ENCODE data around the gene ZNF189. TPM values are rescaled to one million over a fixed set of nuclear protein-coding genes. Genes with fewer than 3 reads are reported as not detected.
A peak's percentile ranks its signal among the peaks of the same experiment; 100 is the strongest.

ZNF189 gene
- total and polyA plus RNA-seq, 7 experiments from 2014 or later: 3.1 to 25.0 (median 9.0) TPM

- Histone ChIP-seq H3K27ac (ENCODE audit: low read depth, low read length) (no peak overlapping the region), H3K9me3 (ENCODE audit: control insufficient read depth in 2 of 3, low read length in 3 of 3) (no peaks in the 10 kb centered on the region), H3K4me1 (ENCODE audit: control insufficient read depth in 2 of 2, insufficient read depth in 2 of 2, low read length in 2 of 2) (peaks cover 0 to 6% of the 10 kb centered on the region in 2 donors), H3K36me3 (ENCODE audit: control insufficient read depth in 2 of 3, insufficient read depth in 3 of 3, low read length in 3 of 3) (no peaks in the 10 kb centered on the region), H3K4me3 (ENCODE audit: low read length) (no peak overlapping the region), H3K27me3 (ENCODE audit: control insufficient read depth in 2 of 2, insufficient read depth in 2 of 2, low read length in 2 of 2) (peaks cover 0 to 6% of the 10 kb centered on the region in 2 donors)
- ATAC-seq: no peak
- H3K27me3 Mint-ChIP-seq: peaks cover 49 to 65% (median 56%) of the 10 kb centered on the region in 5 donors
- intact Hi-C loops (cut with micrococcal nuclease): loop anchor here in 1 of 2 donors (10.0 kb wide), 1 partner anchor 56 kb away; the partner anchor contains the start of genes MRPL50 and ZNF189
- no peak overlapping the region for H3K4me3 Mint-ChIP-seq
- peaks cover 0 to 26% (median 9%) of the 10 kb centered on the region in 11 donors for H3K9me3 Mint-ChIP-seq
- no peak overlapping the region for H3K27ac Mint-ChIP-seq
- DNase-seq: no peak
- ChIA-PET POLR2A (no interaction called here), CTCF (no interaction called here)
- no peaks in the 10 kb centered on the region for H3K36me3 Mint-ChIP-seq
- H3K4me1 Mint-ChIP-seq: peaks cover 5 to 11% (median 7%) of the 10 kb centered on the region in 7 donors
These were observed 52.3 kb downstream of the ZNF189 start for GRCh38 chr9:101450931-101451330.

DNA sequence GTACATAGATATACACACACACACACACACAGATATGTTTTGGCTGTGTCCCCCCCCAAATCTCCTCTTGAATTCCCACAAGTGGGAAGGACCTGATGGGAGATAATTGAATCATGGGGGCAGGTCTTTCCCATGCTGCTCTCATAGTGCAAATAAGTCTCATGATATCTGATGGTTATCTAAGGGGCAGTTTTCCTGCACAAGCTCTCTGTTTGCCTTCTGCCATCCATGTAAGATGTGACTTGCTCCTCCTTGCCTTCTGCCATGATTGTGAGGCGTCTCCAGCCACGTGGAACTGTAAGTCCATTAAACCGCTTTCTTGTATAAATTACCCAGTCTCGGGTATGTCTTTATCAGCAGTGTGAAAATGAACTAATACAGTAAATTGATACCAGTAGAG lies 52.8 kb downstream of the ZNF189 start:
- CTCF ChIA-PET: no interaction called here
- H3K9me3 ChIP-seq (ENCODE audit: control insufficient read depth in 2 of 3, low read length in 3 of 3): no peaks in the 10 kb centered on the region
- Mint-ChIP-seq H3K4me1 (peaks cover 5 to 11% (median 7%) of the 10 kb centered on the region in 7 donors), H3K27ac (no peak overlapping the region), H3K4me3 (no peak overlapping the region), H3K9me3 (peaks cover 0 to 26% (median 9%) of the 10 kb centered on the region in 11 donors), H3K36me3 (no peaks in the 10 kb centered on the region), H3K27me3 (peaks cover 45 to 61% (median 52%) of the 10 kb centered on the region in 5 donors)
- POLR2A ChIA-PET: no interaction called here
- DNase-seq: no peak
- no peaks in the 10 kb centered on the region for H3K36me3 ChIP-seq (ENCODE audit: control insufficient read depth in 2 of 3, insufficient read depth in 3 of 3, low read length in 3 of 3)
- peaks cover 0 to 3% of the 10 kb centered on the region in 2 donors for H3K27me3 ChIP-seq (ENCODE audit: control insufficient read depth in 2 of 2, insufficient read depth in 2 of 2, low read length in 2 of 2)
- H3K4me3 ChIP-seq (ENCODE audit: low read length): no peak overlapping the region
- ATAC-seq: no peak
- intact Hi-C loops (cut with micrococcal nuclease): loop anchor here in 1 of 2 donors (10.0 kb wide), 1 partner anchor 57 kb away; the partner anchor contains the start of genes MRPL50 and ZNF189
- H3K4me1 ChIP-seq (ENCODE audit: control insufficient read depth in 2 of 2, insufficient read depth in 2 of 2, low read length in 2 of 2): peaks cover 0 to 6% of the 10 kb centered on the region in 2 donors
- no peak overlapping the region for H3K27ac ChIP-seq (ENCODE audit: low read depth, low read length)

- no peaks in the 10 kb centered on the region for H3K36me3 ChIP-seq (ENCODE audit: control insufficient read depth in 2 of 3, insufficient read depth in 3 of 3, low read length in 3 of 3)
- intact Hi-C loops (cut with micrococcal nuclease): loop anchor here in 1 of 2 donors (10.0 kb wide), 1 partner anchor 59 kb away; the partner anchor contains the start of genes MRPL50 and ZNF189
- H3K27me3 Mint-ChIP-seq: peaks cover 31 to 51% (median 37%) of the 10 kb centered on the region in 5 donors
- CTCF ChIA-PET: no interaction called here
- no peaks in the 10 kb centered on the region for H3K9me3 ChIP-seq (ENCODE audit: control insufficient read depth in 2 of 3, low read length in 3 of 3)
- H3K4me3 Mint-ChIP-seq: no peak overlapping the region
- H3K27ac Mint-ChIP-seq: no peak overlapping the region
- no peaks in the 10 kb centered on the region for H3K27me3 ChIP-seq (ENCODE audit: control insufficient read depth in 2 of 2, insufficient read depth in 2 of 2, low read length in 2 of 2)
- no peak overlapping the region for H3K4me3 ChIP-seq (ENCODE audit: low read length)
- H3K27ac ChIP-seq (ENCODE audit: low read depth, low read length): no peak overlapping the region
- H3K4me1 ChIP-seq (ENCODE audit: control insufficient read depth in 2 of 2, insufficient read depth in 2 of 2, low read length in 2 of 2): peaks cover 0 to 6% of the 10 kb centered on the region in 2 donors
- POLR2A ChIA-PET: interaction anchor here (0.7 kb wide), 1 partner anchor 28 kb away, joined by 3 read pairs; no protein-coding TSS in a partner anchor
- H3K9me3 Mint-ChIP-seq: peaks cover 0 to 26% (median 9%) of the 10 kb centered on the region in 11 donors
- H3K36me3 Mint-ChIP-seq: no peaks in the 10 kb centered on the region
- H3K4me1 Mint-ChIP-seq: peaks cover 0 to 5% (median 2%) of the 10 kb centered on the region in 7 donors
- ATAC-seq (no peak), DNase-seq (no peak)
These were observed 55.3 kb downstream of the ZNF189 start for GRCh38 chr9:101453776-101454570.

DNA sequence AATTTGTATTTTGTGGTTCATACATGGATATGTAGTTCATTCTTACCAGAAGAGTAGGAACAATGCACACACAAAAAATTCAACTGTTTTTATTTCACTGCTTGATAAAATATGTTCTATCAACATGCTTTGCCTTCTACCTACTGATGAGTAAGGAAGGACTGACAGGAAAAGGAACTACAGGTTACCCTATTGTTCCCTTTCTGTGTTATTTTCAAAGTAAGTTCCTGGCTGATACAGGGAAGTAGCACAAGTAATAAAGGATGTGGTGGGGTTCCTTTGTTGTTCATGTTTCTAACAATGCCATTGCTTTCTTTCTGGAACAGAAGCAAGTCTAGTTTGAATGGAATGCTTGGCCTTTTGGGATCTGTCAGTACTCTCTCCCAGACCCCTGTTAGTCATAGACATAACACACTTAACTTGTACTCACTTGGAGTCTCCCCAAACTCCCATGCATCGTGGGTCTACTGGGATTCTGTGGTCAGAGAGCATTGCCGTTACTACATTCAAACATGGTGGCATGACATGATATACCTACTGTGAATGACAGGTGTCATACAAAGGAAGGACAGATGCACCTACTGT lies 57.1 kb downstream of the ZNF189 start:
- Mint-ChIP-seq H3K36me3 (no peaks in the 10 kb centered on the region), H3K27me3 (peaks cover 18 to 39% (median 32%) of the 10 kb centered on the region in 5 donors), H3K4me3 (no peak overlapping the region), H3K9me3 (peaks cover 0 to 26% (median 9%) of the 10 kb centered on the region in 11 donors), H3K27ac (no peak overlapping the region), H3K4me1 (peaks cover 0 to 2% (median 0%) of the 10 kb centered on the region in 7 donors)
- no peak for DNase-seq
- Histone ChIP-seq H3K27ac (ENCODE audit: low read depth, low read length) (no peak overlapping the region), H3K27me3 (ENCODE audit: control insufficient read depth in 2 of 2, insufficient read depth in 2 of 2, low read length in 2 of 2) (no peaks in the 10 kb centered on the region), H3K4me1 (ENCODE audit: control insufficient read depth in 2 of 2, insufficient read depth in 2 of 2, low read length in 2 of 2) (no peaks in the 10 kb centered on the region), H3K9me3 (ENCODE audit: control insufficient read depth in 2 of 3, low read length in 3 of 3) (no peaks in the 10 kb centered on the region), H3K4me3 (ENCODE audit: low read length) (no peak overlapping the region), H3K36me3 (ENCODE audit: control insufficient read depth in 2 of 3, insufficient read depth in 3 of 3, low read length in 3 of 3) (no peaks in the 10 kb centered on the region)
- ChIA-PET CTCF (no interaction called here), POLR2A (no interaction called here)
- no peak for ATAC-seq
- intact Hi-C loops (cut with micrococcal nuclease): loop anchor here in 1 of 2 donors (10.0 kb wide), 1 partner anchor 61 kb away; the partner anchor contains the start of genes MRPL50 and ZNF189

GRCh38 chr9:101457003-101457402 lies 58.4 kb downstream of the ZNF189 start:
- no peak overlapping the region for H3K27ac ChIP-seq (ENCODE audit: low read depth, low read length)
- CTCF ChIA-PET: no interaction called here

GRCh38 chr9:101458963-101459631 lies 60.4 kb downstream of the ZNF189 start:
- ATAC-seq (peak; percentile 84), DNase-seq (peak in 7 of 9 donors; percentile 9 to 49 (median 27))
- Histone ChIP-seq H3K27ac (ENCODE audit: low read depth, low read length) (no peak overlapping the region), H3K36me3 (ENCODE audit: control insufficient read depth in 2 of 3, insufficient read depth in 3 of 3, low read length in 3 of 3) (no peaks in the 10 kb centered on the region), H3K4me3 (ENCODE audit: low read length) (no peak overlapping the region), H3K9me3 (ENCODE audit: control insufficient read depth in 2 of 3, low read length in 3 of 3) (no peaks in the 10 kb centered on the region), H3K27me3 (ENCODE audit: control insufficient read depth in 2 of 2, insufficient read depth in 2 of 2, low read length in 2 of 2) (no peaks in the 10 kb centered on the region), H3K4me1 (ENCODE audit: control insufficient read depth in 2 of 2, insufficient read depth in 2 of 2, low read length in 2 of 2) (no peaks in the 10 kb centered on the region)
- H3K9me3 Mint-ChIP-seq: no peaks in the 10 kb centered on the region
- H3K27me3 Mint-ChIP-seq: peaks cover 8 to 26% (median 17%) of the 10 kb centered on the region in 5 donors
- intact Hi-C loops (cut with micrococcal nuclease): loop anchor here (1.0 to 10.0 kb wide), 4 partner anchors 64 to 269 kb away; partner anchors contain the start of genes MRPL50 (in 1 of the 2) and ZNF189 (in 1 of the 2)
- H3K27ac Mint-ChIP-seq: no peak overlapping the region
- POLR2A ChIA-PET: no interaction called here
- no peaks in the 10 kb centered on the region for H3K36me3 Mint-ChIP-seq
- H3K4me3 Mint-ChIP-seq: no peak overlapping the region
- CTCF ChIA-PET: interaction anchor here (0.7 to 1.9 kb wide), 9 partner anchors 8 to 130 kb away, joined by 3 to 11 read pairs (median 3); no protein-coding TSS in a partner anchor
- peaks cover 0 to 2% (median 0%) of the 10 kb centered on the region in 7 donors for H3K4me1 Mint-ChIP-seq

More at GRCh38 chr9:101457003-101457402, 58.4 kb downstream of the ZNF189 start:
- no peak overlapping the region for H3K27ac Mint-ChIP-seq
- peaks cover 0 to 15% (median 7%) of the 10 kb centered on the region in 11 donors for H3K9me3 Mint-ChIP-seq
- Histone ChIP-seq H3K9me3 (ENCODE audit: control insufficient read depth in 2 of 3, low read length in 3 of 3) (no peaks in the 10 kb centered on the region), H3K4me1 (ENCODE audit: control insufficient read depth in 2 of 2, insufficient read depth in 2 of 2, low read length in 2 of 2) (no peaks in the 10 kb centered on the region), H3K4me3 (ENCODE audit: low read length) (no peak overlapping the region), H3K27me3 (ENCODE audit: control insufficient read depth in 2 of 2, insufficient read depth in 2 of 2, low read length in 2 of 2) (no peaks in the 10 kb centered on the region), H3K36me3 (ENCODE audit: control insufficient read depth in 2 of 3, insufficient read depth in 3 of 3, low read length in 3 of 3) (no peaks in the 10 kb centered on the region)
- POLR2A ChIA-PET: no interaction called here
- peaks cover 0 to 2% (median 0%) of the 10 kb centered on the region in 7 donors for H3K4me1 Mint-ChIP-seq
- peaks cover 13 to 33% (median 20%) of the 10 kb centered on the region in 5 donors for H3K27me3 Mint-ChIP-seq
- intact Hi-C loops (cut with micrococcal nuclease): loop anchor here in 1 of 2 donors (10.0 kb wide), 1 partner anchor 62 kb away; the partner anchor contains the start of genes MRPL50 and ZNF189
- no peak overlapping the region for H3K4me3 Mint-ChIP-seq
- H3K36me3 Mint-ChIP-seq: no peaks in the 10 kb centered on the region
- no peak for ATAC-seq
- no peak for DNase-seq
